ENCODE measurements around the gene CACNG6. TPM values are rescaled to one million over a fixed set of nuclear protein-coding genes. Genes with fewer than 3 reads are reported as not detected.

The CACNG6 gene
- 10 to 100 TPM in 1 of 6 donors, 1 to 10 TPM in 3, not detected in 2; 1.5 to 11.5 (median 5.6) TPM for total RNA-seq

GRCh38 chr19:53991224-53992113, at the start of gene CACNG6:
TSS of gene CACNG6 (plus strand) at chr19:53991637. CDS start at chr19:53992878, 1,241 bp downstream.
- DNase-seq = no peak
- TF ChIP-seq, protein P1, sequence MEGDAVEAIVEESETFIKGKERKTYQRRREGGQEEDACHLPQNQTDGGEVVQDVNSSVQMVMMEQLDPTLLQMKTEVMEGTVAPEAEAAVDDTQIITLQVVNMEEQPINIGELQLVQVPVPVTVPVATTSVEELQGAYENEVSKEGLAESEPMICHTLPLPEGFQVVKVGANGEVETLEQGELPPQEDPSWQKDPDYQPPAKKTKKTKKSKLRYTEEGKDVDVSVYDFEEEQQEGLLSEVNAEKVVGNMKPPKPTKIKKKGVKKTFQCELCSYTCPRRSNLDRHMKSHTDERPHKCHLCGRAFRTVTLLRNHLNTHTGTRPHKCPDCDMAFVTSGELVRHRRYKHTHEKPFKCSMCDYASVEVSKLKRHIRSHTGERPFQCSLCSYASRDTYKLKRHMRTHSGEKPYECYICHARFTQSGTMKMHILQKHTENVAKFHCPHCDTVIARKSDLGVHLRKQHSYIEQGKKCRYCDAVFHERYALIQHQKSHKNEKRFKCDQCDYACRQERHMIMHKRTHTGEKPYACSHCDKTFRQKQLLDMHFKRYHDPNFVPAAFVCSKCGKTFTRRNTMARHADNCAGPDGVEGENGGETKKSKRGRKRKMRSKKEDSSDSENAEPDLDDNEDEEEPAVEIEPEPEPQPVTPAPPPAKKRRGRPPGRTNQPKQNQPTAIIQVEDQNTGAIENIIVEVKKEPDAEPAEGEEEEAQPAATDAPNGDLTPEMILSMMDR (IDR thresholded peaks at IDR 0.05) = no peak
- TF ChIP-seq POLR2A (IDR thresholded peaks at IDR 0.05) (no peak), EP300 (IDR thresholded peaks at IDR 0.05) (no peak), POLR2AphosphoS5 (IDR thresholded peaks at IDR 0.05) (no peak)
- Histone ChIP-seq H3K4me3 (peak within 1 kb of the TSS in 3 of 4 donors; percentile 24 to 51 (median 42)), H3K27me3 (peaks cover 2 to 24% (median 14%) of the 10 kb centered on the region in 4 donors), H3K36me3 (no peaks in the 10 kb centered on the region), H3K27ac (peak within 1 kb of the TSS in 1 of 4 donors; percentile 23), H3K4me1 (peaks cover 4 to 13% (median 8%) of the 10 kb centered on the region in 4 donors), H3K9me3 (no peaks in the 10 kb centered on the region)
- 8 to 14% methylated on average over 12 to 33 of the region's 66 CpGs for WGBS, 2 donors
- no peak for ATAC-seq (ENCODE audit: low FRiP score in 2 of 2)

- Histone ChIP-seq H3K27me3 (peaks cover 0 to 20% (median 13%) of the 10 kb centered on the region in 4 donors), H3K4me3 (no peak overlapping the region), H3K36me3 (no peaks in the 10 kb centered on the region), H3K27ac (no peak overlapping the region), H3K4me1 (no peaks in the 10 kb centered on the region), H3K9me3 (no peaks in the 10 kb centered on the region)
- ATAC-seq (ENCODE audit: low FRiP score in 2 of 2) (no peak), DNase-seq (peak in 1 of 2 donors; percentile 75)
- 7% methylated on average over 38 to 42 of the region's 55 CpGs for whole genome bisulfite sequencing, 2 donors
- TF ChIP-seq EP300 (IDR thresholded peaks at IDR 0.05) (no peak), POLR2A (IDR thresholded peaks at IDR 0.05) (no peak), POLR2AphosphoS5 (IDR thresholded peaks at IDR 0.05) (no peak)
- TF ChIP-seq, protein P1 (IDR thresholded peaks at IDR 0.05) = no peak
Measured at GRCh38 chr19:53942001-53942786, 49.2 kb upstream of the CACNG6 start.

GRCh38 chr19:53944416-53944815, 47.0 kb upstream of the CACNG6 start:
- WGBS, 2 donors = 80 to 81% methylated on average over 4 of the region's 4 CpGs
- DNase-seq (no peak), ATAC-seq (ENCODE audit: low FRiP score in 2 of 2) (no peak)
- Histone ChIP-seq H3K27me3 (peaks cover 0 to 20% (median 13%) of the 10 kb centered on the region in 4 donors), H3K4me3 (no peak overlapping the region), H3K27ac (no peak overlapping the region), H3K4me1 (no peaks in the 10 kb centered on the region), H3K9me3 (no peaks in the 10 kb centered on the region), H3K36me3 (no peaks in the 10 kb centered on the region)
- TF ChIP-seq EP300 (IDR thresholded peaks at IDR 0.05) = no peak
- TF ChIP-seq, protein P1 (IDR thresholded peaks at IDR 0.05) = no peak
- TF ChIP-seq POLR2AphosphoS5 (IDR thresholded peaks at IDR 0.05) = no peak
- no peak for TF ChIP-seq POLR2A (IDR thresholded peaks at IDR 0.05)

DNA sequence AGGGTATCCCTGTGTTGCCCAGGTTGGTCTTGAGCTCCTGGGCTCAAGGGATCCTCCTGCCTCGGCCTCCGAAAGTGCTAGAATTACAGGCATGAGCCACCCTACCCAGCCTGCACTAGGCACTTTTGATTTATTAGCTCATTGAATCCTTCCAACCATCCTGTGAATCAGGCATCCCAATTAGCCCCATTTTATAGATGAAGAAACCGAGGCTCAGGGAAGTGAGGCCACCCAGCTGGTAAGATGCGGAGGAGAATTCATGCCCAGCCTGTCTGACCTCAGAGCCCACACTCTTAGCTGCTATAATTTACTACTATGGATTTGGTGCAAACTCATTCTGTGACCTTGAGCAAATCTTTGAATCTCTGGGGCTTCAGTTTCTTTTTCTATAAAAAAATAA, 46.5 kb upstream of the CACNG6 start:
- Histone ChIP-seq H3K36me3 (no peaks in the 10 kb centered on the region), H3K4me1 (no peaks in the 10 kb centered on the region), H3K9me3 (no peaks in the 10 kb centered on the region), H3K27ac (no peak overlapping the region), H3K27me3 (peaks cover 0 to 20% (median 13%) of the 10 kb centered on the region in 4 donors), H3K4me3 (no peak overlapping the region)
- DNase-seq (no peak), ATAC-seq (ENCODE audit: low FRiP score in 2 of 2) (no peak)
- WGBS, 2 donors = 95 to 96% methylated on average over 4 of the region's 4 CpGs
- TF ChIP-seq, protein P1 (IDR thresholded peaks at IDR 0.05) = no peak
- no peak for TF ChIP-seq EP300 (IDR thresholded peaks at IDR 0.05)
- no peak for TF ChIP-seq POLR2AphosphoS5 (IDR thresholded peaks at IDR 0.05)
- TF ChIP-seq POLR2A (IDR thresholded peaks at IDR 0.05) = no peak

Data from upper lobe of left lung (tissue), 6 donors.